GM12878 (cell line): ENCODE measurements around the gene PDE6B. TPM values are rescaled to one million over a fixed set of nuclear protein-coding genes. Genes with fewer than 3 reads are reported as not detected.

ENCODE experiments used
- ATAC-seq: fragments of 200-7000 bp; cut with Tn5 transposase; 3 replicates; pipeline ENCODE4 v1.9.1; 2020; ENCODE audit warnings: mild to moderate bottlenecking, moderate library complexity
- BruUV-seq: library from RNA; stranded (reverse); fragments of 400-500 nt; replicated peaks from 2 replicates; lab custom pipeline; 2021; lab: Mats Ljungman, UMichigan
- CTCF ChIA-PET: fragments of 300-600 bp; sonication (Branson Sonifier 250); formaldehyde crosslinking; extraction: SDS; loops from one replicate; lab custom pipeline; 2021; ENCODE audit warnings: inconsistent platforms; lab: Yijun Ruan, JAX
- POLR2A ChIA-PET: fragments of 350-600 bp; formaldehyde crosslinking; extraction: SDS; loops from one replicate; lab custom pipeline; 2021; ENCODE audit warnings: inconsistent platforms; lab: Charles Lee
- RAD21 ChIA-PET: fragments of 300-600 bp; sonication (Branson Sonifier 250); formaldehyde crosslinking; loops from one replicate; lab custom pipeline; 2023; ENCODE audit warnings: antibody characterized with exemption; ENCODE audit not compliant: unreplicated experiment; lab: Charles Lee
- SMC1A ChIA-PET: fragments of 300-600 bp; sonication (Branson Sonifier 250); formaldehyde crosslinking; loops from one replicate; lab custom pipeline; 2023; ENCODE audit not compliant: unreplicated experiment, uncharacterized antibody; lab: Charles Lee
- DNase-seq: peaks from one replicate; pipeline ENCODE4 v3.0.0-alpha.2; 2011; ENCODE audit warnings: low read depth, low spot score
- FAIRE-seq: peaks from 3 replicates; lab custom pipeline; 2011; peaks lifted over from hg19 to GRCh38; lab: Jason Lieb, UNC
- H2AFZ ChIP-seq: 2 replicates; pipeline ENCODE4 v1.6.0; 2011; ENCODE audit warnings: low read depth, low read length, control low read depth; ENCODE audit not compliant: control insufficient read depth
- H3K27ac ChIP-seq: 2 replicates; pipeline ENCODE4 v1.5.1; 2011; ENCODE audit warnings: control low read depth; ENCODE audit not compliant: control insufficient read depth, insufficient read depth
- H3K27me3 ChIP-seq, 2 experiments: replicated peaks in 1 of 2; 2 replicates each; pipeline versions ENCODE4 v1.6.0 to v1.6.1; 2011; ENCODE audit warnings: low read length in 1 of 2; ENCODE audit not compliant: control insufficient read depth in 2 of 2, insufficient read depth in 2 of 2
- H3K36me3 ChIP-seq, 2 experiments: 2 replicates each; pipeline ENCODE4 v1.5.1; 2011; ENCODE audit warnings: low read length in 1 of 2; ENCODE audit not compliant: control insufficient read depth in 2 of 2, insufficient read depth in 2 of 2
- H3K4me1 ChIP-seq: 2 replicates; pipeline ENCODE4 v1.6.1; 2011; ENCODE audit warnings: mild to moderate bottlenecking, low read length, moderate library complexity, mixed read lengths; ENCODE audit not compliant: control insufficient read depth, insufficient read depth
- H3K4me2 ChIP-seq: 2 replicates; pipeline ENCODE4 v1.6.0; 2011; ENCODE audit warnings: control low read depth; ENCODE audit not compliant: control insufficient read depth, insufficient read depth
- H3K4me3 ChIP-seq: fragments of 200-600 bp; sonication (generic); 2 replicates; pipeline ENCODE4 v1.5.1; 2016
- H3K79me2 ChIP-seq: 2 replicates; pipeline ENCODE4 v1.6.0; 2011; ENCODE audit warnings: low read length; ENCODE audit not compliant: control insufficient read depth, insufficient read depth
- H3K9ac ChIP-seq: 2 replicates; pipeline ENCODE4 v1.8.0; 2011; ENCODE audit warnings: low read length, control low read depth, mixed read lengths; ENCODE audit not compliant: control insufficient read depth, insufficient read depth
- H3K9me3 ChIP-seq: replicated peaks from 3 replicates; pipeline ENCODE4 v1.5.1; 2011; ENCODE audit warnings: mild to moderate bottlenecking, low read length; ENCODE audit not compliant: control insufficient read depth, insufficient read depth
- H4K20me1 ChIP-seq: 2 replicates; pipeline ENCODE4 v1.6.0; 2011; ENCODE audit not compliant: control insufficient read depth, insufficient read depth
- CBFB ChIP-seq: IDR thresholded peaks from 2 replicates; pipeline ENCODE4 v1.6.1; 2016; ENCODE audit warnings: antibody characterized with exemption, low read depth
- MEF2A ChIP-seq: IDR thresholded peaks from 2 replicates; pipeline ENCODE4 v1.6.1; 2011; ENCODE audit warnings: low read depth, mild to moderate bottlenecking, low read length, moderate library complexity; ENCODE audit not compliant: insufficient read depth
- YY1 ChIP-seq: IDR thresholded peaks from 2 replicates; pipeline ENCODE4 v1.6.1; 2011; ENCODE audit warnings: low read depth, mild to moderate bottlenecking, low read length
- WGBS: methylation state at CpG from one replicate; pipeline ENCODE4 v1.1.6; 2016; ENCODE audit warnings: low lambda C conversion rate; ENCODE audit not compliant: insufficient replicate concordance, insufficient coverage; ENCODE audit errors: missing lambda C conversion rate; 5-methylcytosine and 5-hydroxymethylcytosine counted together
- in situ Hi-C: fragments of 300-500 bp; cut with MboI; formaldehyde crosslinking; loops from 9 replicates; pipeline ENCODE4 v1.14.3; 2018; ENCODE audit warnings: mixed read lengths
- intact Hi-C: fragments of 100-400 bp; cut with micrococcal nuclease; formaldehyde crosslinking; loops from one replicate; pipeline ENCODE4 v1.14.2; 2022; ENCODE audit not compliant: unreplicated experiment
- polyA plus RNA-seq, 11 experiments: library from polyadenylated mRNA; depleted of rRNA in 4 of 11; unstranded in 6 of 11; stranded (reverse) in 5 of 11; fragments of >200 nt; fragmentation: Nextera tagmentation in 4 of 11; fragmentation: Illumina TruSeq in 1 of 11; extraction: Ambion mirVana in 4 of 11; extraction: Trizol in 1 of 11; gene quantifications; 1 replicate in 1 of 11; 2 replicates in 10 of 11; pipeline versions ENCODE4 v1.2.1 to v1.2.3, GENCODE V29; 2011 to 2016; ENCODE audit warnings: inconsistent platforms in 2 of 11, missing spikeins in 2 of 11, low read depth in 1 of 11
- total RNA-seq, 4 experiments: library from RNA; depleted of rRNA in 3 of 4; stranded (reverse); fragments of >200 nt in 3 of 4; fragmentation: Illumina TruSeq in 1 of 4; extraction: Trizol in 1 of 4; gene quantifications; 2 replicates each; pipeline versions ENCODE4 v1.2.1 to v1.2.3, GENCODE V29; 2013 to 2021
- TF ChIP-seq, protein P1 (sequence below): fragments of 450-650 bp; conservative IDR thresholded peaks from 2 replicates; pipeline ENCODE4 v1.6.1; 2017; ENCODE audit warnings: mild to moderate bottlenecking, moderate library complexity
- TF ChIP-seq, protein P2 (sequence below): fragments of 450-650 bp; IDR thresholded peaks from 2 replicates; pipeline ENCODE4 v1.6.1; 2018; ENCODE audit warnings: borderline replicate concordance, mild to moderate bottlenecking; ENCODE audit not compliant: partially characterized antibody

The PDE6B gene
- total and polyA plus RNA-seq, 10 of the 15 experiments (the other 5 are each of a cell fraction or from before 2014, with no cell fraction given), result 2.6 to 6.4 (median 3.8) TPM

DNA sequence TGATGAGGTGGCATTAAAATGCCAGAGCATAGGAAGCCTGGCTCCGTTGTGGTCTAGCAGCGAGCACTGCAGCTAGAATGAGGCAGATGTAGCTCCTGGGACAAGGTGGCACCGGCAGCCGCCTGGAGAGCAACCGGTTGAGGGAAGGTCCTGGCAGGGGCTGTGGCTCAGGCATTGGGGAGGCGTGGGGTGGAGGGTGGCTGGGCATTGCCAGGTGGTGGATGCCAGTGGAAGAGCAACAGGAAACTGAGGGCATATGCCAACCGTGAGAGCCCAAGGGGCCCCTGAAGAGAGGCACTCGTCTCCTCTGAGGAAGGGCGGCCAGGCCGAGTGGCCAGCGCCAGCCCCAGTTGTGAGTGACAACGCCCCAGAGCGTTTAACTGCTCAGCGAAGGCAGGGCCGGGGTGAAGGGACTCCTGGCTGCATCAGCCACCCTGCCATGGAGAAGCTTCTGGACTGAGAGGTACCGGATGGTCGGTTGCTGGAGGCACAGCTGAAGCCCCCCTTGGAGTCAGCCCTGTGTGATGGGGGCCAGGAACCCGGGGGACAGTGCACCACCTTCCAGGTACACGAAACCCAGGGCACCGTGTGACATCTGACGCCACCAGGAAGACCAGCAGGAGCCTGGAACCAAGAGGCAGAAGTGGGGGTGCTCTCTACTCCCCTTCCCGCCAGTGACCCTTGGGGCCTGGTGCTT is 13.2 kb upstream of the PDE6B start:
- 23% methylated on average over 22 of the region's 22 CpGs for WGBS
- DNase-seq, result no peak
- no TSS peak for BruUV-seq
- no peak for FAIRE-seq
- Histone ChIP-seq H2AFZ (no peak overlapping the region), H3K4me3 (no peak overlapping the region), H4K20me1 (no peaks in the 10 kb centered on the region), H3K27me3 (no peaks in the 10 kb centered on the region), H3K9me3 (no peaks in the 10 kb centered on the region; the same call in 2 of the 3 replicates), H3K4me1 (no peaks in the 10 kb centered on the region), H3K27ac (no peak overlapping the region), H3K79me2 (no peaks in the 10 kb centered on the region), H3K4me2 (no peak overlapping the region), H3K36me3 (no peaks in the 10 kb centered on the region), H3K9ac (no peak overlapping the region)
- RAD21 ChIA-PET, result no interaction called here
- CTCF ChIA-PET, result no interaction called here
- TF ChIP-seq YY1, result no peak
- TF ChIP-seq, protein P1, sequence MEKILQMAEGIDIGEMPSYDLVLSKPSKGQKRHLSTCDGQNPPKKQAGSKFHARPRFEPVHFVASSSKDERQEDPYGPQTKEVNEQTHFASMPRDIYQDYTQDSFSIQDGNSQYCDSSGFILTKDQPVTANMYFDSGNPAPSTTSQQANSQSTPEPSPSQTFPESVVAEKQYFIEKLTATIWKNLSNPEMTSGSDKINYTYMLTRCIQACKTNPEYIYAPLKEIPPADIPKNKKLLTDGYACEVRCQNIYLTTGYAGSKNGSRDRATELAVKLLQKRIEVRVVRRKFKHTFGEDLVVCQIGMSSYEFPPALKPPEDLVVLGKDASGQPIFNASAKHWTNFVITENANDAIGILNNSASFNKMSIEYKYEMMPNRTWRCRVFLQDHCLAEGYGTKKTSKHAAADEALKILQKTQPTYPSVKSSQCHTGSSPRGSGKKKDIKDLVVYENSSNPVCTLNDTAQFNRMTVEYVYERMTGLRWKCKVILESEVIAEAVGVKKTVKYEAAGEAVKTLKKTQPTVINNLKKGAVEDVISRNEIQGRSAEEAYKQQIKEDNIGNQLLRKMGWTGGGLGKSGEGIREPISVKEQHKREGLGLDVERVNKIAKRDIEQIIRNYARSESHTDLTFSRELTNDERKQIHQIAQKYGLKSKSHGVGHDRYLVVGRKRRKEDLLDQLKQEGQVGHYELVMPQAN, result no peak
- in situ Hi-C loops (no loop called here), intact Hi-C loops (no loop called here)
- POLR2A ChIA-PET, result no interaction called here
- ATAC-seq, result no peak
- SMC1A ChIA-PET, result no interaction called here

GRCh38 chr4:612749-613125 is 12.6 kb upstream of the PDE6B start:
- Histone ChIP-seq H3K9ac (no peak overlapping the region), H3K79me2 (no peaks in the 10 kb centered on the region)
- no peak for DNase-seq
- no TSS peak for BruUV-seq
- TF ChIP-seq MEF2A (no peak), CBFB (no peak)
- TF ChIP-seq, protein P2, sequence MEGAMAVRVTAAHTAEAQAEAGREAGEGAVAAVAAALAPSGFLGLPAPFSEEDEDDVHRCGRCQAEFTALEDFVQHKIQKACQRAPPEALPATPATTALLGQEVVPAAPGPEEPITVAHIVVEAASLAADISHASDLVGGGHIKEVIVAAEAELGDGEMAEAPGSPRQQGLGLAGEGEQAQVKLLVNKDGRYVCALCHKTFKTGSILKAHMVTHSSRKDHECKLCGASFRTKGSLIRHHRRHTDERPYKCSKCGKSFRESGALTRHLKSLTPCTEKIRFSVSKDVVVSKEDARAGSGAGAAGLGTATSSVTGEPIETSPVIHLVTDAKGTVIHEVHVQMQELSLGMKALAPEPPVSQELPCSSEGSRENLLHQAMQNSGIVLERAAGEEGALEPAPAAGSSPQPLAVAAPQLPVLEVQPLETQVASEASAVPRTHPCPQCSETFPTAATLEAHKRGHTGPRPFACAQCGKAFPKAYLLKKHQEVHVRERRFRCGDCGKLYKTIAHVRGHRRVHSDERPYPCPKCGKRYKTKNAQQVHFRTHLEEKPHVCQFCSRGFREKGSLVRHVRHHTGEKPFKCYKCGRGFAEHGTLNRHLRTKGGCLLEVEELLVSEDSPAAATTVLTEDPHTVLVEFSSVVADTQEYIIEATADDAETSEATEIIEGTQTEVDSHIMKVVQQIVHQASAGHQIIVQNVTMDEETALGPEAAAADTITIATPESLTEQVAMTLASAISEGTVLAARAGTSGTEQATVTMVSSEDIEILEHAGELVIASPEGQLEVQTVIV, result no peak
- TF ChIP-seq, all 136 proteins: peak for 0
- Histone ChIP-seq H3K27me3 (no peaks in the 10 kb centered on the region), H2AFZ (no peak overlapping the region), H3K36me3 (no peaks in the 10 kb centered on the region), H3K4me1 (no peaks in the 10 kb centered on the region), H4K20me1 (no peaks in the 10 kb centered on the region), H3K4me3 (no peak overlapping the region), H3K4me2 (no peak overlapping the region), H3K9me3 (no peaks in the 10 kb centered on the region; the same call in 2 of the 3 replicates), H3K27ac (no peak overlapping the region)
- ATAC-seq (no peak), FAIRE-seq (no peak)
- RAD21 ChIA-PET, result no interaction called here
- SMC1A ChIA-PET, result no interaction called here
- WGBS, result 48% methylated on average over 7 of the region's 7 CpGs
- POLR2A ChIA-PET, result no interaction called here
- in situ Hi-C loops, result no loop called here
- CTCF ChIA-PET, result no interaction called here
- intact Hi-C loops, result no loop called here
